HEK293T (cell line): ENCODE measurements around the gene NOXO1.
"Not testable (repeated sequence)": the region's sequence is repeated elsewhere in the genome, so short reads cannot be mapped to it uniquely, and the experiment has no call there.

Experiments used
- CTCF ChIA-PET: fragments of 350-600 bp; formaldehyde crosslinking; extraction: SDS; loops from one replicate; lab custom pipeline; 2021; ENCODE audit warnings: antibody characterized with exemption, inconsistent platforms; lab: Yijun Ruan, JAX
- POLR2A ChIA-PET: fragments of 350-600 bp; formaldehyde crosslinking; extraction: SDS; loops from one replicate; lab custom pipeline; 2020; ENCODE audit warnings: antibody characterized with exemption, inconsistent platforms; lab: Yijun Ruan, JAX
- DNase-seq: peaks from one replicate; pipeline ENCODE4 v3.0.0; 2012; ENCODE audit warnings: mixed read lengths; ENCODE audit errors: extremely low spot score
- ARNT ChIP-seq: fragments of 450-650 bp; IDR thresholded peaks from 2 replicates; pipeline ENCODE4 v1.6.1; 2017; ENCODE audit warnings: mild to moderate bottlenecking
- BHLHE40 ChIP-seq: fragments of 450-650 bp; IDR thresholded peaks from 2 replicates; pipeline ENCODE4 v1.6.1; 2016; ENCODE audit warnings: mild to moderate bottlenecking, moderate library complexity, borderline replicate concordance
- CTBP1 ChIP-seq: fragments of 450-650 bp; IDR thresholded peaks from 2 replicates; pipeline ENCODE4 v1.6.1; 2016; ENCODE audit warnings: borderline replicate concordance
- ELF4 ChIP-seq: fragments of 450-650 bp; IDR thresholded peaks from 2 replicates; pipeline ENCODE4 v1.6.1; 2017; ENCODE audit warnings: antibody characterized with exemption
- FOXA1 ChIP-seq: fragments of 450-650 bp; IDR thresholded peaks from 2 replicates; pipeline ENCODE4 v1.6.1; 2016; ENCODE audit warnings: mild to moderate bottlenecking
- FOXK2 ChIP-seq: fragments of 450-650 bp; IDR thresholded peaks from 2 replicates; pipeline ENCODE4 v1.6.1; 2016; ENCODE audit warnings: mild to moderate bottlenecking
- FOXM1 ChIP-seq: fragments of 450-650 bp; IDR thresholded peaks from 2 replicates; pipeline ENCODE4 v1.6.1; 2017; ENCODE audit warnings: mild to moderate bottlenecking, borderline replicate concordance
- HDGF ChIP-seq: fragments of 450-650 bp; IDR thresholded peaks from 2 replicates; pipeline ENCODE4 v1.6.1; 2017; ENCODE audit warnings: antibody characterized with exemption, borderline replicate concordance
- L3MBTL2 ChIP-seq: fragments of 450-650 bp; conservative IDR thresholded peaks from 2 replicates; pipeline ENCODE4 v1.6.1; 2016; ENCODE audit warnings: mild to moderate bottlenecking
- LEF1 ChIP-seq: fragments of 450-650 bp; IDR thresholded peaks from 2 replicates; pipeline ENCODE4 v1.6.1; 2017; ENCODE audit warnings: mild to moderate bottlenecking, borderline replicate concordance
- NFRKB ChIP-seq: fragments of 450-650 bp; IDR thresholded peaks from 2 replicates; pipeline ENCODE4 v1.6.1; 2016; ENCODE audit warnings: mild to moderate bottlenecking, moderate library complexity
- PKNOX1 ChIP-seq: fragments of 450-650 bp; IDR thresholded peaks from 2 replicates; pipeline ENCODE4 v1.6.1; 2016
- SP1 ChIP-seq: fragments of 450-650 bp; IDR thresholded peaks from 2 replicates; pipeline ENCODE4 v1.6.1; 2017
- SUZ12 ChIP-seq: fragments of 450-650 bp; IDR thresholded peaks from 2 replicates; pipeline ENCODE4 v1.6.1; 2016; ENCODE audit warnings: mild to moderate bottlenecking
- TARDBP ChIP-seq: fragments of 450-650 bp; IDR thresholded peaks from 2 replicates; pipeline ENCODE4 v1.6.1; 2016
- ZNF384 ChIP-seq: fragments of 450-650 bp; IDR thresholded peaks from 2 replicates; pipeline ENCODE4 v1.6.1; 2016

NOXO1 gene

GRCh38 chr16:1959269-1960039 is 21.8 kb downstream of the NOXO1 start, which contains the start of gene NDUFB10:
NDUFB10 (plus strand) TSS chr16:1959538; CDS start chr16:1959625, 87 bp downstream.
- TF ChIP-seq TARDBP = no peak
- no peak for TF ChIP-seq HDGF
- no peak for TF ChIP-seq CTBP1
- TF ChIP-seq PKNOX1 = no peak
- TF ChIP-seq BHLHE40 = no peak
- no peak for TF ChIP-seq FOXM1
- TF ChIP-seq ARNT = no peak
- TF ChIP-seq ZNF384 = no peak
- no peak for TF ChIP-seq FOXA1
- TF ChIP-seq LEF1 = no peak
- no peak for TF ChIP-seq FOXK2
- no peak for TF ChIP-seq L3MBTL2
- TF ChIP-seq NFRKB = no peak
- TF ChIP-seq SP1 = no peak
- no peak for TF ChIP-seq ELF4
- no peak for TF ChIP-seq SUZ12
- ChIA-PET POLR2A (interaction anchor here (1.0 to 3.6 kb wide), 7 partner anchors 7 to 196 kb away, joined by 3 to 33 read pairs (median 10); partner anchors contain the start of genes MSRB1, NUBP2, SPSB3 and TBL3), CTCF (interaction anchor here (1.1 to 1.3 kb wide), 2 partner anchors 13 to 18 kb away, joined by 3 to 4 read pairs; no protein-coding TSS in a partner anchor)
- DNase-seq = peak; percentile 92

GRCh38 chr16:1958715-1959268 is 22.5 kb downstream of the NOXO1 start:
- ChIA-PET CTCF (interaction anchor here (1.1 to 1.3 kb wide), 2 partner anchors 12 to 17 kb away, joined by 3 to 4 read pairs; no protein-coding TSS in a partner anchor), POLR2A (interaction anchor here (0.7 to 3.6 kb wide), 4 partner anchors 10 to 177 kb away, joined by 3 to 29 read pairs (median 4); partner anchors contain the start of genes MSRB1, NUBP2 and SPSB3)
- TF ChIP-seq FOXM1 = no peak
- no peak for TF ChIP-seq ZNF384
- no peak for TF ChIP-seq NFRKB
- no peak for TF ChIP-seq SUZ12
- TF ChIP-seq FOXA1 = no peak
- TF ChIP-seq CTBP1 = no peak
- no peak for TF ChIP-seq L3MBTL2
- no peak for TF ChIP-seq ARNT
- TF ChIP-seq HDGF = no peak
- no peak for TF ChIP-seq FOXK2
- TF ChIP-seq LEF1 = no peak
- TF ChIP-seq SP1 = no peak
- TF ChIP-seq TARDBP = no peak
- TF ChIP-seq BHLHE40 = no peak
- no peak for TF ChIP-seq PKNOX1
- TF ChIP-seq ELF4 = no peak
- DNase-seq = no peak

GRCh38 chr16:1958143-1958491 is 23.2 kb downstream of the NOXO1 start:
- ChIA-PET CTCF (interaction anchor here (0.7 to 1.1 kb wide), 3 partner anchors 12 to 35 kb away, joined by 3 to 6 read pairs (median 3); no protein-coding TSS in a partner anchor), POLR2A (interaction anchor here (0.7 to 2.2 kb wide), 5 partner anchors 11 to 29 kb away, joined by 3 to 7 read pairs (median 3); partner anchors contain the start of gene MSRB1)
- DNase-seq = not testable (repeated sequence)

DNA sequence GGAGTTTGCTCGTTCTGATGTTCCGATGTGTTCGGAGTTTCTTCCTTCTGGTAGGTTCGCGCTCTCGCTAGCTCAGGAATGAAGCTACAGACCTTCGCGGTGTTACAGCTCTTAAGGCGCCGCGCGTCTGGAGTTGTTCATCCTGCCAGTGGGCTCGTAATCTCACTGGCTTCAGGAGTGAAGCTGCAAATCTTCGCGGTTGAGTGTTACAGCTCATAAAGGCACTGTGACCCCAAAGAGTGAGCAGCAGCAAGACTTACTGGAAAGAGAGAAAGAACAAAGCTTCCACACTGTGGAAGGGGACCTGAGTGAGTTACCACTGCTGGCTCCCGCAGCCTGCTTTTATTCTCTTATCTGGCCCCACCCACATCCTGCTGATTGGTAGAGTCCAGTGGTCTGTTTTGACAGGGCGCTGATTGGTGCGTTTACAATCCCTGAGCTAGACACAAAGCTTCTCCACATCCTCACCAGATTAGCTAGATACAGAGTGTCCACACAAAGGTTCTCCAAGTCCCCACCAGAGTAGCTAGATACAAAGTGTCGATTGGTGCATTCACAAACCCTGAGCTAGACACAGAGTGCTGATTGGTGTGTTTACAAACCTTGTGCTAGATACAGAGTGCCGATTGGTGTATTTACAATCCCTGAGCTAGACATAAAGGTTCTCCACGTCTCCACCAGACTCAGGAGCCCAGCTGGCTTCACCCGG is 23.7 kb downstream of the NOXO1 start:
- ChIA-PET CTCF (interaction anchor here (0.7 to 1.1 kb wide), 3 partner anchors 11 to 34 kb away, joined by 3 to 6 read pairs (median 3); no protein-coding TSS in a partner anchor), POLR2A (interaction anchor here (1.1 to 4.1 kb wide), 5 partner anchors 8 to 28 kb away, joined by 3 to 26 read pairs (median 3); partner anchors contain the start of genes MSRB1 and RPS2)
- not testable (repeated sequence) for DNase-seq

- DNase-seq = no peak
These were observed 27.5 kb downstream of the NOXO1 start for GRCh38 chr16:1953734-1954133.

DNA sequence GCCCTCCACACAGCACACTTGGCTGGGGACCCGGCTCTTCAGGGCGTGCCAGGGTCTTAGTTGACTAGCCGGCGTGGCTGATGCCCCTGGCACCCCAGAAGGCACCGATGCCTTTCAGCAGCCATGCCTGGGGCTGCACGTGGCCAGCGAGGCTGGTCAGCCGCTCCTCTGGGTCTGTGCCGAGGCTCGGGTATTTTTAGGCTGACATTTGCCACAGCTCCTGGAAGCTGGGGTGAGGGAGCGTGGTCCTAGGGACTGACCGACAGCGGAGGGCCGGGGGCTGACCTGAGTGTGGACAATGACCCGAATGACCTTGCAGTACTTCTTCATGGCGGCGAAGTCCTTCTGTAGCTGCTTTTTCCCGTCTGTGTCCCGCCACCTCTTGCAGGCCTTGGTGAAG is 30.7 kb downstream of the NOXO1 start:
- POLR2A ChIA-PET = interaction anchor here (0.6 to 3.7 kb wide), 3 partner anchors 10 to 20 kb away, joined by 3 to 41 read pairs (median 5); partner anchors contain the start of gene RPS2
- no peak for DNase-seq
- CTCF ChIA-PET = interaction anchor here (1.6 to 5.9 kb wide), 2 partner anchors 10 to 21 kb away, joined by 4 to 36 read pairs; no protein-coding TSS in a partner anchor
- no peak for TF ChIP-seq BHLHE40
- no peak for TF ChIP-seq ARNT
- no peak for TF ChIP-seq ELF4
- no peak for TF ChIP-seq SP1
- TF ChIP-seq SUZ12 = no peak
- TF ChIP-seq FOXM1 = no peak
- no peak for TF ChIP-seq ZNF384
- TF ChIP-seq LEF1 = no peak
- TF ChIP-seq NFRKB = no peak
- no peak for TF ChIP-seq FOXA1
- no peak for TF ChIP-seq FOXK2
- no peak for TF ChIP-seq L3MBTL2
- TF ChIP-seq HDGF = no peak
- TF ChIP-seq PKNOX1 = no peak
- no peak for TF ChIP-seq TARDBP
- no peak for TF ChIP-seq CTBP1

More at GRCh38 chr16:1953734-1954133, 27.5 kb downstream of the NOXO1 start:
- no peak for TF ChIP-seq FOXK2
- no peak for TF ChIP-seq SUZ12
- TF ChIP-seq FOXA1 = no peak
- TF ChIP-seq LEF1 = no peak
- no peak for TF ChIP-seq ZNF384
- TF ChIP-seq HDGF = no peak
- ChIA-PET CTCF (interaction anchor here (1.5 to 5.9 kb wide), 3 partner anchors 11 to 30 kb away, joined by 6 to 36 read pairs (median 7); partner anchors contain the start of gene MSRB1), POLR2A (interaction anchor here (0.7 to 4.1 kb wide), 3 partner anchors 10 to 18 kb away, joined by 3 to 26 read pairs (median 3); partner anchors contain the start of genes RPS2 and TBL3)
